22Rv1 (cell line): Measurements from ENCODE around the gene TXNL4A.

Experiments used
- CTCF ChIP-seq: fragments of 450-650 bp; IDR thresholded peaks from 2 replicates; pipeline ENCODE4 v1.5.1; 2017; ENCODE audit warnings: mild to moderate bottlenecking
- ZFX ChIP-seq: fragments of 450-650 bp; IDR thresholded peaks from 2 replicates; pipeline ENCODE4 v1.6.1; 2017; ENCODE audit warnings: antibody characterized with exemption, borderline replicate concordance

GRCh38 chr18:79921984-79922965 lies 66.1 kb downstream of the TXNL4A start:
- no peak for TF ChIP-seq CTCF
- TF ChIP-seq ZFX: no peak
